GM23338 (cell line): ENCODE data around the gene FOXC2. TPM values are rescaled to one million over a fixed set of nuclear protein-coding genes. Genes with fewer than 3 reads are reported as not detected.

ENCODE experiments used
- ATAC-seq: fragments of 200-7000 bp; cut with Tn5 transposase; 3 replicates; pipeline ENCODE4 v1.9.1; 2020
- DNase-seq: peaks from one replicate; pipeline ENCODE4 v3.0.0-alpha.2; 2015; ENCODE audit warnings: low spot score
- H2AFZ ChIP-seq: fragments of 200-600 bp; sonication (generic); 2 replicates; pipeline ENCODE4 v1.8.0; 2016; ENCODE audit warnings: antibody characterized with exemption, mild to moderate bottlenecking, moderate library complexity
- H3F3A ChIP-seq: fragments of 200-600 bp; sonication (generic); replicated peaks from 2 replicates; pipeline ENCODE4 v1.8.0; 2017; ENCODE audit warnings: antibody characterized with exemption, mixed run types, low read depth
- H3K27ac ChIP-seq: fragments of 200-600 bp; sonication (generic); 2 replicates; pipeline ENCODE4 v1.6.1; 2016; ENCODE audit warnings: low read depth
- H3K27me3 ChIP-seq: fragments of 200-600 bp; sonication (generic); 2 replicates; pipeline ENCODE4 v1.8.0; 2016; ENCODE audit warnings: mild to moderate bottlenecking, mixed run types, moderate library complexity; ENCODE audit not compliant: insufficient read depth
- H3K36me3 ChIP-seq: fragments of 200-600 bp; sonication (generic); 2 replicates; pipeline ENCODE4 v1.8.0; 2016; ENCODE audit warnings: mild to moderate bottlenecking; ENCODE audit not compliant: insufficient read depth
- H3K4me1 ChIP-seq: fragments of 200-600 bp; sonication (generic); 2 replicates; pipeline ENCODE4 v1.8.0; 2016; ENCODE audit warnings: mild to moderate bottlenecking, moderate library complexity; ENCODE audit not compliant: insufficient read depth
- H3K4me2 ChIP-seq: fragments of 200-600 bp; sonication (generic); 2 replicates; pipeline ENCODE4 v1.7.1; 2017; ENCODE audit warnings: mixed run types
- H3K4me3 ChIP-seq: fragments of 200-600 bp; sonication (generic); 2 replicates; pipeline ENCODE4 v1.6.1; 2016; ENCODE audit warnings: mixed run types
- H3K79me2 ChIP-seq: fragments of 200-600 bp; sonication (generic); replicated peaks from 2 replicates; pipeline ENCODE4 v1.8.0; 2017; ENCODE audit warnings: mild to moderate bottlenecking; ENCODE audit not compliant: insufficient read depth
- H3K9me2 ChIP-seq: fragments of 200-600 bp; sonication (generic); 2 replicates; pipeline ENCODE4 v1.8.0; 2017; ENCODE audit not compliant: insufficient read depth
- H4K20me1 ChIP-seq: fragments of 200-600 bp; sonication (generic); replicated peaks from 2 replicates; pipeline ENCODE4 v1.8.0; 2017; ENCODE audit warnings: mild to moderate bottlenecking; ENCODE audit not compliant: insufficient read depth
- H3K27ac Mint-ChIP-seq: 2 replicates; pipeline ENCODE4 v1.8.0; 2020; ENCODE audit warnings: inconsistent platforms, mild to moderate bottlenecking, moderate library complexity, mixed read lengths
- H3K27me3 Mint-ChIP-seq: 3 replicates; pipeline ENCODE4 v1.8.0; 2022; ENCODE audit warnings: low read depth, mild to moderate bottlenecking, moderate library complexity, mixed read lengths, inconsistent platforms; ENCODE audit not compliant: insufficient read depth, poor library complexity
- H3K36me3 Mint-ChIP-seq: 3 replicates; pipeline ENCODE4 v1.8.0; 2021; ENCODE audit warnings: low read depth, mild to moderate bottlenecking, inconsistent platforms, moderate library complexity, mixed read lengths
- H3K4me1 Mint-ChIP-seq: 3 replicates; pipeline ENCODE4 v1.8.0; 2020; ENCODE audit warnings: mild to moderate bottlenecking, inconsistent platforms, mixed read lengths
- H3K4me3 Mint-ChIP-seq: 3 replicates; pipeline ENCODE4 v1.8.0; 2021; ENCODE audit warnings: moderate library complexity, mild to moderate bottlenecking, inconsistent platforms, mixed read lengths
- H3K9me3 Mint-ChIP-seq: 3 replicates; pipeline ENCODE4 v1.8.0; 2020; ENCODE audit warnings: moderate library complexity, mild to moderate bottlenecking, inconsistent platforms, mixed read lengths
- CREB1 ChIP-seq: fragments of 250-450 bp; sonication (Bioruptor Pico); IDR thresholded peaks from 2 replicates; pipeline ENCODE4 v1.5.0; 2020; ENCODE audit warnings: low read depth, mild to moderate bottlenecking, moderate library complexity
- CTCF ChIP-seq, 2 experiments: fragments of 200-600 bp in 1 of 2; sonication (generic) in 1 of 2; conservative IDR thresholded peaks; 2 replicates each; pipeline versions ENCODE4 v1.5.1 to v1.6.1; 2016 to 2017; ENCODE audit warnings: antibody characterized with exemption in 2 of 2, low read depth in 2 of 2, mild to moderate bottlenecking in 2 of 2, moderate library complexity in 1 of 2
- EZH2 ChIP-seq: fragments of 200-600 bp; sonication (generic); IDR thresholded peaks from one replicate; pipeline ENCODE4 v1.8.0; 2017; ENCODE audit warnings: antibody characterized with exemption, mild to moderate bottlenecking, low read depth; ENCODE audit not compliant: unreplicated experiment
- EZH2phosphoT487 ChIP-seq: fragments of 200-600 bp; sonication (generic); IDR thresholded peaks from one replicate; pipeline ENCODE4 v1.8.1; 2018; ENCODE audit warnings: antibody characterized with exemption; ENCODE audit not compliant: unreplicated experiment
- JUNB ChIP-seq: IDR thresholded peaks from one replicate; pipeline ENCODE4 v1.6.1; 2016; ENCODE audit warnings: antibody characterized with exemption; ENCODE audit not compliant: unreplicated experiment
- NANOG ChIP-seq: IDR thresholded peaks from 2 replicates; pipeline ENCODE4 v1.6.1; 2016; ENCODE audit warnings: antibody characterized with exemption, borderline replicate concordance
- POLR2AphosphoS5 ChIP-seq: IDR thresholded peaks from 2 replicates; pipeline ENCODE4 v1.6.1; 2016; ENCODE audit warnings: antibody characterized with exemption, low read depth
- STAT1 ChIP-seq: IDR thresholded peaks from one replicate; pipeline ENCODE4 v1.6.1; 2016; ENCODE audit warnings: antibody characterized with exemption; ENCODE audit not compliant: unreplicated experiment
- ZNF114 ChIP-seq: fragments of 250-450 bp; sonication (Bioruptor Pico); IDR thresholded peaks from 2 replicates; pipeline ENCODE4 v1.5.0; 2020; ENCODE audit warnings: mild to moderate bottlenecking, moderate library complexity
- ZNF331 ChIP-seq: fragments of 250-450 bp; sonication (Bioruptor Pico); IDR thresholded peaks from 2 replicates; pipeline ENCODE4 v1.5.0; 2020; ENCODE audit warnings: low read depth, mild to moderate bottlenecking, moderate library complexity
- ZNF462 ChIP-seq: fragments of 250-450 bp; sonication (Bioruptor Pico); IDR thresholded peaks from 2 replicates; pipeline ENCODE4 v1.5.0; 2020; ENCODE audit warnings: mild to moderate bottlenecking, moderate library complexity
- polyA plus RNA-seq: library from polyadenylated mRNA; unstranded; fragments of >200 nt; fragmentation: Nextera tagmentation; extraction: Ambion mirVana; gene quantifications from 2 replicates; pipeline ENCODE4 v1.2.1, GENCODE V29; 2016
- total RNA-seq: library from RNA; depleted of rRNA; stranded (reverse); fragments of >200 nt; shearing (Covaris generic); gene quantifications from 2 replicates; pipeline ENCODE4 v1.2.3, GENCODE V29; 2014
- TF ChIP-seq, protein P1 (sequence below): IDR thresholded peaks from one replicate; pipeline ENCODE4 v1.6.1; 2018; ENCODE audit warnings: antibody characterized with exemption; ENCODE audit not compliant: unreplicated experiment
- TF ChIP-seq, protein P2 (sequence below): IDR thresholded peaks from 2 replicates; pipeline ENCODE4 v1.6.1; 2016; ENCODE audit warnings: antibody characterized with exemption

The FOXC2 gene
- total and polyA plus RNA-seq, 2 experiments from 2014 or later, result 0.16 TPM; not detected in 1

DNA sequence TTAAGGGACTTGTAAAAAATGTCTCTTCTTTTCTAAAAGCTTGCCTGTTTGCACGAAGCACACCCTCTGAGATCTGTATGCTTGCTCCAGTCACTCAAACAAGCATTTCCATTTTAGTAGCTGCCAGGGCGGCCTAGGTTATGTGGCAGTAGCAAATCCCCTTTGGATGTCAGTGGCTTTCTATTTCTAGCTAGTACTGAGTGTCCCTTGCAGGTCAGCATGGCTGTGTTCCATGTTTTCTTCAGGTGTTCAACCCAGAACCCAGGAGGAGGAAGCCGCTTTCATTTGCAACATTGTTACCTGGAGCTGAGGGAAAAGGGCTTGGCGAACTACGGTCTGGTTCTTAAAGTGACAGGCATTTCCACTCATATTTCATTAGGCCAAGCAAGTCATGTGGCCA is 48.1 kb downstream of the FOXC2 start:
- Histone ChIP-seq H3K9me2 (no peaks in the 10 kb centered on the region), H2AFZ (peak overlapping the region; percentile 92), H3K4me1 (peaks cover 6% of the 10 kb centered on the region; the same call in 1 of the 2 replicates), H3K27ac (no peak overlapping the region), H3K4me3 (no peak overlapping the region), H3F3A (no peaks in the 10 kb centered on the region), H3K4me2 (no peak overlapping the region), H4K20me1 (no peaks in the 10 kb centered on the region), H3K36me3 (no peaks in the 10 kb centered on the region), H3K27me3 (no peaks in the 10 kb centered on the region), H3K79me2 (no peaks in the 10 kb centered on the region)
- TF ChIP-seq EZH2phosphoT487 (no peak), NANOG (no peak), ZNF114 (CRISPR knock-in tag) (no peak), POLR2AphosphoS5 (no peak), STAT1 (no peak), EZH2 (no peak), JUNB (no peak), CTCF (conservative IDR thresholded peaks at IDR 0.05; ENCODE audit: low read depth in 2 of 2) (no peak), CREB1 (CRISPR knock-in tag) (no peak), ZNF462 (CRISPR knock-in tag) (no peak), ZNF331 (CRISPR knock-in tag) (no peak)
- TF ChIP-seq, protein P1, sequence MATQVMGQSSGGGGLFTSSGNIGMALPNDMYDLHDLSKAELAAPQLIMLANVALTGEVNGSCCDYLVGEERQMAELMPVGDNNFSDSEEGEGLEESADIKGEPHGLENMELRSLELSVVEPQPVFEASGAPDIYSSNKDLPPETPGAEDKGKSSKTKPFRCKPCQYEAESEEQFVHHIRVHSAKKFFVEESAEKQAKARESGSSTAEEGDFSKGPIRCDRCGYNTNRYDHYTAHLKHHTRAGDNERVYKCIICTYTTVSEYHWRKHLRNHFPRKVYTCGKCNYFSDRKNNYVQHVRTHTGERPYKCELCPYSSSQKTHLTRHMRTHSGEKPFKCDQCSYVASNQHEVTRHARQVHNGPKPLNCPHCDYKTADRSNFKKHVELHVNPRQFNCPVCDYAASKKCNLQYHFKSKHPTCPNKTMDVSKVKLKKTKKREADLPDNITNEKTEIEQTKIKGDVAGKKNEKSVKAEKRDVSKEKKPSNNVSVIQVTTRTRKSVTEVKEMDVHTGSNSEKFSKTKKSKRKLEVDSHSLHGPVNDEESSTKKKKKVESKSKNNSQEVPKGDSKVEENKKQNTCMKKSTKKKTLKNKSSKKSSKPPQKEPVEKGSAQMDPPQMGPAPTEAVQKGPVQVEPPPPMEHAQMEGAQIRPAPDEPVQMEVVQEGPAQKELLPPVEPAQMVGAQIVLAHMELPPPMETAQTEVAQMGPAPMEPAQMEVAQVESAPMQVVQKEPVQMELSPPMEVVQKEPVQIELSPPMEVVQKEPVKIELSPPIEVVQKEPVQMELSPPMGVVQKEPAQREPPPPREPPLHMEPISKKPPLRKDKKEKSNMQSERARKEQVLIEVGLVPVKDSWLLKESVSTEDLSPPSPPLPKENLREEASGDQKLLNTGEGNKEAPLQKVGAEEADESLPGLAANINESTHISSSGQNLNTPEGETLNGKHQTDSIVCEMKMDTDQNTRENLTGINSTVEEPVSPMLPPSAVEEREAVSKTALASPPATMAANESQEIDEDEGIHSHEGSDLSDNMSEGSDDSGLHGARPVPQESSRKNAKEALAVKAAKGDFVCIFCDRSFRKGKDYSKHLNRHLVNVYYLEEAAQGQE, result no peak
- TF ChIP-seq, protein P2, sequence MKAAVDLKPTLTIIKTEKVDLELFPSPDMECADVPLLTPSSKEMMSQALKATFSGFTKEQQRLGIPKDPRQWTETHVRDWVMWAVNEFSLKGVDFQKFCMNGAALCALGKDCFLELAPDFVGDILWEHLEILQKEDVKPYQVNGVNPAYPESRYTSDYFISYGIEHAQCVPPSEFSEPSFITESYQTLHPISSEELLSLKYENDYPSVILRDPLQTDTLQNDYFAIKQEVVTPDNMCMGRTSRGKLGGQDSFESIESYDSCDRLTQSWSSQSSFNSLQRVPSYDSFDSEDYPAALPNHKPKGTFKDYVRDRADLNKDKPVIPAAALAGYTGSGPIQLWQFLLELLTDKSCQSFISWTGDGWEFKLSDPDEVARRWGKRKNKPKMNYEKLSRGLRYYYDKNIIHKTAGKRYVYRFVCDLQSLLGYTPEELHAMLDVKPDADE, result no peak
- DNase-seq (no peak), ATAC-seq (no peak)
- H3K4me1 Mint-ChIP-seq, result peaks cover 21% of the 10 kb centered on the region
- H3K4me3 Mint-ChIP-seq, result no peak overlapping the region
- H3K27me3 Mint-ChIP-seq, result peaks cover 9% of the 10 kb centered on the region
- H3K9me3 Mint-ChIP-seq, result no peaks in the 10 kb centered on the region
- no peaks in the 10 kb centered on the region for H3K36me3 Mint-ChIP-seq
- no peak overlapping the region for H3K27ac Mint-ChIP-seq
